ENCODE results near the gene RALGAPA2.

Gene RALGAPA2

DNA sequence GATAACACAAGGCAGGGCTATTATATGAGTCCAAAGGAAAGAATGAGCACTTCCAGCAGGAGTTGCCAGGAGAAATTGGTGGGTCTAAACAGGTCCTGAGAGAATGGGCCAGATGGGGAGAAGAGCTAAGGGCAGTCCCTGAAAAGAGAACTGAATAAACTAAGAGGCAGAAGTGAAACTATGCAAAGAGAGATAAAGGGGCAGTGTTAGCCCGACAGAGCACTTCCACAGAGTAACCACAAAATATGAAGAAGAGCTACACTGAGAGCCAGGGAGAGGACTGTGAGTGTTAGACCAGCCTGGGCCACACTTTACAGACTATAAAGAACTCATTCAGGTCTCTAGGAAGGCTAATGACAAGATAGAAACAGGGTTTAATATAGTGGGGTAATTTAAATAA is 43.8 kb downstream of the RALGAPA2 start:
- H3K9me3 ChIP-seq (ENCODE audit: control insufficient read depth, insufficient read depth, low read length), result no peaks in the 10 kb centered on the region
- no peaks in the 10 kb centered on the region for H3K36me3 ChIP-seq (ENCODE audit: control insufficient read depth, insufficient read depth, low read length)
- no peak overlapping the region for H3K4me3 ChIP-seq (ENCODE audit: low read depth, low read length)
- no peak overlapping the region for H3K9ac ChIP-seq (ENCODE audit: low read depth, low read length)
- H3K27me3 ChIP-seq (ENCODE audit: control insufficient read depth, insufficient read depth, low read length), result no peaks in the 10 kb centered on the region
- H3K4me1 ChIP-seq (ENCODE audit: control insufficient read depth, insufficient read depth, low read length), result peaks cover 6% of the 10 kb centered on the region

DNA sequence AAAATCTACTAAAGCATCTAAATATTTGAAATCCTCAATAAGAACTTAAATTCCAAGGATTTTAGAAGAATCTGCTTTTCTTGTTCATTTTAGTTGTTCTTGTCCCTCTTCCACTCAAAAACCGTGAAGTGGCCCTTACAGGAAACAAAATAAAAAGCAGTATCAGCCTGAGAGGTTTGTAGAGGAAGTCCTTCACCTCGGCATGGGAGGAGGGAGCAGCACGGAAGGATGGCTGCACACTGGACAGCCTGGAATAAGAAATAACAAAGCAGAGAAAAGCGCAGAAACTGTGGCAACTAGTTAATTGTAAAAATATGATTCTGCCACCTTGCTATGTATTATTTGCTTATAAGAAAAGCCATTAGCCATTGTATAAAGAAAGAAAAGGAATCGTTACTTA is 46.1 kb downstream of the RALGAPA2 start:
- Histone ChIP-seq H3K36me3 (ENCODE audit: control insufficient read depth, insufficient read depth, low read length) (no peaks in the 10 kb centered on the region), H3K4me3 (ENCODE audit: low read depth, low read length) (no peak overlapping the region), H3K9ac (ENCODE audit: low read depth, low read length) (no peak overlapping the region), H3K27me3 (ENCODE audit: control insufficient read depth, insufficient read depth, low read length) (no peaks in the 10 kb centered on the region), H3K4me1 (ENCODE audit: control insufficient read depth, insufficient read depth, low read length) (peaks cover 6% of the 10 kb centered on the region), H3K9me3 (ENCODE audit: control insufficient read depth, insufficient read depth, low read length) (no peaks in the 10 kb centered on the region)

DNA sequence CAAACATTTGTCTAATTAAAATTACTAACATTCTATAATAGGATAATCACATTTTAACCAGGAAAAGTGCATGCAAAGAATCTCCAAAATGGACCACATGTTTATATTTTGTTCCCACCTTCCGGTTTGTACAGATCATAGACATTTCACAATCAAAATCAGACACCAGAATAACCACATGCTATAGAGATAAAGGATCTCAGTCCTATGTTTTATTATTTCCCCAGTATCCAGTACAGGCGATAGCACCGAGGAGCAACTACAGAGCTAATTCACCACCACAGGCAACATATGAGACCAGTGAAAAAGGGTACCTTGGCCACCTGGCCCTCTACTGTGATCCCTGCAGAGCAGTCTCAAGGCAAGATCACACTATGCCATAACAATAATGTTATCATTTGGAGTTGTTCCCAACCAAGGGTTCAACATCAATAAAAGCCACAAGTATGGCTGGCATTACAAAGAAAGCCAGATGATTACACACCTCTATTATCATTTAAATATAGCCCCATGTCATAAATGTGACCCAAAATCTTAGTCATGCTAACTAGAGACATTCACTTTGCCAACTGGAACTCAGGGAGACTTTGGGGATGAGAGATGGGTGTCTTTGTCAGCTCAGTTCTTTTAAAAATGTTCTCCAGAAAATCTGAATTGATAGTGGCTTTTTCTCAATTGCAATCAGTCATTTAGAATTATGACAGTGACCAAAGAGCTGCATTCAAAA is 46.7 kb downstream of the RALGAPA2 start:
- Histone ChIP-seq H3K4me3 (ENCODE audit: low read depth, low read length) (no peak overlapping the region), H3K4me1 (ENCODE audit: control insufficient read depth, insufficient read depth, low read length) (peaks cover 6% of the 10 kb centered on the region), H3K27me3 (ENCODE audit: control insufficient read depth, insufficient read depth, low read length) (no peaks in the 10 kb centered on the region), H3K36me3 (ENCODE audit: control insufficient read depth, insufficient read depth, low read length) (no peaks in the 10 kb centered on the region), H3K9me3 (ENCODE audit: control insufficient read depth, insufficient read depth, low read length) (no peaks in the 10 kb centered on the region), H3K9ac (ENCODE audit: low read depth, low read length) (no peak overlapping the region)

DNA sequence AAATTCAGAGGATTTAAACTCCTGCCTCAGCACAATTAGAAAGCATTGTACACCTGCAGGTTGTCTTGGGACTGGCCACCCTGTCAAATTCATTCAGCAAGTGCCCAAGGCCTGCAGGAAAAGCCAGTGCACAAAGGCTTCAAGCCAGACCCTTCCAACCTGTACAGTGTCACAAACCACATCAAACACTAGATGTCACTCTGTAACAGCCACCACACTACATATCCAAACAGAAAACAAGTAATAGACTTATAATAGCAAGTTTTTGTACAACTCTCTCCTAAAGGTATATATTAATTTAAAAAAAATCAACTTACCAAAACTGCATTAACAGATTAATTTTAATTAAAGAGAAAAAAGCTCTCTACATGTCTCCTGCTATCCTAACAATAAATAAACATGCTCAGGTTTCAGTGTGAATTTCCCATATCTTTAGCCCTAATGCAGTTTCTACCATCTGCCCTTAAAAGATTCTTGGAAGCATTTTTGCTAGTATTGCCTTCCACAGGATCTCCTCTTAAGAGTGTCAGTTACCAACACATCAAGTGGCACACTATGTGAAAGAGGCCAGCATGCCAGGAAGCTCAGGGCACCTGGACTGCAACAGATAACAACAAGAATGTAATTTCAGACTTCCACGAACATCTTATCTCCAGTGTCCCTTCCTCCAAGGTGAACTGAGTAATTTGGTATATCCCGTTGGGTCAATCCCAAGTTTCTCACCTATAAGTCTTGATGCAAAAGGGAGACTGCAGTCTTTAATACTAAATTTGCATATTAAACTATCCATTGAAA is 47.5 kb downstream of the RALGAPA2 start:
- H3K36me3 ChIP-seq (ENCODE audit: control insufficient read depth, insufficient read depth, low read length), result no peaks in the 10 kb centered on the region
- no peak overlapping the region for H3K4me3 ChIP-seq (ENCODE audit: low read depth, low read length)
- H3K9ac ChIP-seq (ENCODE audit: low read depth, low read length), result no peak overlapping the region
- H3K27me3 ChIP-seq (ENCODE audit: control insufficient read depth, insufficient read depth, low read length), result no peaks in the 10 kb centered on the region
- H3K9me3 ChIP-seq (ENCODE audit: control insufficient read depth, insufficient read depth, low read length), result no peaks in the 10 kb centered on the region
- H3K4me1 ChIP-seq (ENCODE audit: control insufficient read depth, insufficient read depth, low read length), result peaks cover 6% of the 10 kb centered on the region

DNA sequence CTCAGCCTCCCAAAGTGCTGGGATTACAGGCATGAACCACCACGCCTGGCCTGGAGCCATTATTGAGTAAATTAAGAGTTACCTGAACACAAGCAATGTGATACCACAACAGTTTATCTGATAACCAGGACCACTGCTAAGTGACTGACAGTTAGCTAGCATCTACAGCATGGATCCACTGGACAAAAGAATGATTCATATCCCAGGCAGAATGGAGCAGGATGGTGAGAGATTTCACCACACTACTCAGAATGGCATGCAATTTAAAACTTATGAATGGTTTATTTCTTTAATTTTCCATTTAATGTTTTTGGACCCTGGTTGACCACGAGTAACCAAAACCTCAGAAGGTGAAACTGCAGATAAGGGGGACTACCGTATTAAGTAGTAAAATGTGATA is 48.6 kb downstream of the RALGAPA2 start:
- Histone ChIP-seq H3K4me3 (ENCODE audit: low read depth, low read length) (no peak overlapping the region), H3K9ac (ENCODE audit: low read depth, low read length) (no peak overlapping the region), H3K27me3 (ENCODE audit: control insufficient read depth, insufficient read depth, low read length) (no peaks in the 10 kb centered on the region), H3K36me3 (ENCODE audit: control insufficient read depth, insufficient read depth, low read length) (no peaks in the 10 kb centered on the region), H3K9me3 (ENCODE audit: control insufficient read depth, insufficient read depth, low read length) (no peaks in the 10 kb centered on the region), H3K4me1 (ENCODE audit: control insufficient read depth, insufficient read depth, low read length) (peaks cover 6% of the 10 kb centered on the region)

DNA sequence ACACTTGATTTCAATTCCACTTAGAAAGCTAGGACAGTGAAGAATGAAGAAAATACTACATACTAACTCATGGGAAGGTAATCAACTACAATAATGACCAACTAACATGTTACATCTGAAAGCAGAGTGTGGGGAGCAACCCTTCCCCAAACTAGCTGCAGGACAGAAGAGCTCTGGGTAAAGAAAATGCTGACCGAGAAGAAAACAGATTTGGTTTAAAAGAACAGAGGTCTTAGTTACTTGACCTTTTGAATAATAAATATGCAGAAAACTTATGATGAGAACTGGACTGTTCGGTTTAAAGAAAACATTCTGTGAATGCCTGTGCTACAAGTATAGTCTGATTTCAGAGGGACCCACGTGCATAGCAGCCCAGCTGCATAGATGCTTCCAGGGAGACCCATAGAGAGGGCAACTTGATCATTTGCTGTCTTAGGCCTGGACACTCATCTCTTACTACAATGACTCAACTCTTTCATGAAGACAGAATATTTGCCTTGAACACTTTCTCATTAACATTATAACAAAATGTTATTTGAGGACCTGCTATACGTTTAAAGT is 53.5 kb downstream of the RALGAPA2 start:
- Histone ChIP-seq H3K4me1 (ENCODE audit: control insufficient read depth, insufficient read depth, low read length) (no peaks in the 10 kb centered on the region), H3K36me3 (ENCODE audit: control insufficient read depth, insufficient read depth, low read length) (no peaks in the 10 kb centered on the region), H3K27me3 (ENCODE audit: control insufficient read depth, insufficient read depth, low read length) (no peaks in the 10 kb centered on the region), H3K9ac (ENCODE audit: low read depth, low read length) (no peak overlapping the region), H3K9me3 (ENCODE audit: control insufficient read depth, insufficient read depth, low read length) (no peaks in the 10 kb centered on the region), H3K4me3 (ENCODE audit: low read depth, low read length) (no peak overlapping the region)

DNA sequence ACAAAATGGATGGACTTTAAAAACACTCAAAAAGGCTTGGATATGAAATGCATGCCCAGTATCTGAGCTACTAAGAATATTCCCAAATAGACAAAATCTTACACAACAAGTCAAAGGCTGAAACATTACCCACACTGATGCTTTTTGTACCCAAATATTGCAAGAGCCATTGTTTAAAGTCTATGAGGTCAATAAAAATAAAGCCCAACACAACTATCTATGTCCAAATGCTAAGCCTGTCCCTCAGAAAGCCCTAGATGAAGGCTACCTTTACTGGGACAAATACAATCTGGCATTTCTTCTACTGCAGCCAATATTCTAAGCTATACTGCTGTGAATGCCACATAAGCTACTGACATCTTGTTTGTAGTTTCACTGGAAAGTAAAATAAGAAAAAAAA is 54.3 kb downstream of the RALGAPA2 start:
- H3K27me3 ChIP-seq (ENCODE audit: control insufficient read depth, insufficient read depth, low read length), result no peaks in the 10 kb centered on the region
- H3K4me3 ChIP-seq (ENCODE audit: low read depth, low read length), result no peak overlapping the region
- H3K36me3 ChIP-seq (ENCODE audit: control insufficient read depth, insufficient read depth, low read length), result no peaks in the 10 kb centered on the region
- H3K9ac ChIP-seq (ENCODE audit: low read depth, low read length), result no peak overlapping the region
- H3K9me3 ChIP-seq (ENCODE audit: control insufficient read depth, insufficient read depth, low read length), result no peaks in the 10 kb centered on the region
- H3K4me1 ChIP-seq (ENCODE audit: control insufficient read depth, insufficient read depth, low read length), result no peaks in the 10 kb centered on the region

DNA sequence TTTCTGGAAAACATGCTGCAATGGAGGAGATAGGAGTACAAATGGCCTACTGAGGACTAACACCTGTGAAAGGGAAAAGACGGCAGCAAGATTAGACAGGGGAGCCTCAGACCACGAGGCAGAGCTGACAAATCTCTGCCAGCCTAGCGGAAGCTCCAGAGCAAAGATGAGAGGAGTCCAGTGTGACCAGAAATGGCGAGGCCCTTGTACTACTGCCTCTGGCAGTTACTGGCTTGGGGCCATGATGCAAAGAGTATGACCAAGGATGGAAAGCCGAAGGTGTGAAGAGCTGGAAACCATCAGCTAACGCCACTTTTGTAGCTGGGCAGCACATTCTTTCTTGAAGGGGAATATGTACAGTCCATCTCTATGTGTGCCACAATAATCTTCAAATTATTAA is 55.4 kb downstream of the RALGAPA2 start:
- Histone ChIP-seq H3K9ac (ENCODE audit: low read depth, low read length) (no peak overlapping the region), H3K27me3 (ENCODE audit: control insufficient read depth, insufficient read depth, low read length) (no peaks in the 10 kb centered on the region), H3K4me1 (ENCODE audit: control insufficient read depth, insufficient read depth, low read length) (no peaks in the 10 kb centered on the region), H3K9me3 (ENCODE audit: control insufficient read depth, insufficient read depth, low read length) (no peaks in the 10 kb centered on the region), H3K36me3 (ENCODE audit: control insufficient read depth, insufficient read depth, low read length) (no peaks in the 10 kb centered on the region), H3K4me3 (ENCODE audit: low read depth, low read length) (no peak overlapping the region)

DNA sequence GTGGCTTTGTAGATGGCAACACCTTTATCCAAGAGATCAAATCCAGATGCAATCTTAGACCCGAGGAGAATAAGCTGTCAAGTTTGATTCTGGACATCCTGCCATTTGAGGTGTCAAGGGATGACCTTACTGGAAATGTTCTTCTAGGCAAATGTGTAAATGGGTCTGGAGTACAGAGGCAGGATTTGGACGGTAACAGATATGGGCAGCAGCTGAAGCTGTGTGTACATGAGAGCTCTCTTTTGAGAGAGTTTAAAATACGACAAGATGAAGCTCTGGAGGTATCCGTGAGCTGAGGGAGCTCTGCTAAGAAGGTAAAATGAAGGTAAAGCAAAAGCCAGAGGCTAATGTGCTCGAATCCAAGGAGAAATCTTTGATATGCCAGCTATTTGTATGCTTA is 56.6 kb downstream of the RALGAPA2 start:
- no peak overlapping the region for H3K9ac ChIP-seq (ENCODE audit: low read depth, low read length)

DNA sequence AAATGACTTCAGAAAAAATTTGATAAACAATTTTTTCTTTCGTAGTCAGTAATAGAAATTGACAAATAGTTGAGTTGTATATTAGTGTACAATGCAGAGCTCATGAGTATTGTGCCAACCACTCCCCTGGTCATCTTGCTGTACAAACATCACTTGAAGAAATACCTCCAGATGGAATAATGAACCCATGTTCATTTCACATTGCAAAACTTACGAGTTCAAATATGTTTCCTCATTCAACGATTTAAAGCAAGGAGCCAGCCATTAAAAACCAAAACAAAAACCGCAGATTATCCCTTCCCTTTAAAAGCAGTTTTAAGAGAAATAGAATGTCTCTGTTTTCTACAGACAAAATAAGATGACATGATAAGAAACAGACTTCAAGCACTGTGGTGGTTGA is 62.5 kb downstream of the RALGAPA2 start:
- H3K36me3 ChIP-seq (ENCODE audit: control insufficient read depth, insufficient read depth, low read length), result no peaks in the 10 kb centered on the region
- no peaks in the 10 kb centered on the region for H3K27me3 ChIP-seq (ENCODE audit: control insufficient read depth, insufficient read depth, low read length)
- no peak overlapping the region for H3K9ac ChIP-seq (ENCODE audit: low read depth, low read length)
- H3K4me3 ChIP-seq (ENCODE audit: low read depth, low read length), result no peak overlapping the region
- no peaks in the 10 kb centered on the region for H3K4me1 ChIP-seq (ENCODE audit: control insufficient read depth, insufficient read depth, low read length)
- no peaks in the 10 kb centered on the region for H3K9me3 ChIP-seq (ENCODE audit: control insufficient read depth, insufficient read depth, low read length)

More for the DNA sequence above, 56.6 kb downstream of the RALGAPA2 start:
- H3K27me3 ChIP-seq (ENCODE audit: control insufficient read depth, insufficient read depth, low read length), result no peaks in the 10 kb centered on the region
- H3K4me3 ChIP-seq (ENCODE audit: low read depth, low read length), result no peak overlapping the region
- H3K36me3 ChIP-seq (ENCODE audit: control insufficient read depth, insufficient read depth, low read length), result no peaks in the 10 kb centered on the region
- no peaks in the 10 kb centered on the region for H3K4me1 ChIP-seq (ENCODE audit: control insufficient read depth, insufficient read depth, low read length)
- H3K9me3 ChIP-seq (ENCODE audit: control insufficient read depth, insufficient read depth, low read length), result no peaks in the 10 kb centered on the region

DNA sequence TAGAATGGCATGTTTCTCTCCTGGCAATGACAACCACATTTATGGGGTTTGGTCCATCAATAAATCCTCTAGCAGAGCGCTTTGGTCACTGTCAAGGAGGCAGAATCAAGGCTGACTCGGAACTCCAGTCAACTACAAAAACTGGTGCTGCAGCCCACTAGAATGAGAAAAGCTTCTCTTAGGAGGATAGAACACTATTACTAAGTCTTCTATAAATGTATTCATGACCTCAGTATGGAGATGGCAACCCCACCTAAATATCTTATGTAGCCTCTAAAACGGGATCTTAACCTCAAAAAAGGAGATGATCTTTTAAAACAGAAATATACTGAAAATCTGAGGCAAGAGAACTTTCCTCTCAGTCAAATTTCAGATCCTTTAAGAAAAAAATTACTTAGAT is 68.5 kb downstream of the RALGAPA2 start:
- H3K4me1 ChIP-seq (ENCODE audit: control insufficient read depth, insufficient read depth, low read length), result no peaks in the 10 kb centered on the region

DNA sequence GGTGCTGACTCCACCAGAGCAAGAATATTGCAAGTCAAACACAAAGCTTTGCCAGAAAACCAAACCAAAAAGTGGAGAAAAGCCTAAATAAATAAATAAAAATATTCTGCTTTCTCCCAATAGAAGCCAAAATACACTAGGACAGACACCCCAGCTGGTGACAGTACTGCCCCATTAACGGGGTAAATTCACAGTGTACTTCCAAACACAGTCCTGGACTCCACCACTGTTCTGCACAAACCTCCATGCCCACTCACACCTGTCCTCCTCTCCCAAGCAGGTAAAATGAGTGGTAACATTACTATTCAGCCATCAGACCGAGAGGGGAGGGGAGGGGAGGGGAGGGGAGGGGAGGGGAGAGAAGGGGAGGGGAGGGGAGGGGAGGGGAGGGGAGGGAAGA is 70.7 kb downstream of the RALGAPA2 start:
- H3K27me3 ChIP-seq (ENCODE audit: control insufficient read depth, insufficient read depth, low read length), result no peaks in the 10 kb centered on the region
- no peaks in the 10 kb centered on the region for H3K4me1 ChIP-seq (ENCODE audit: control insufficient read depth, insufficient read depth, low read length)
- H3K9me3 ChIP-seq (ENCODE audit: control insufficient read depth, insufficient read depth, low read length), result no peaks in the 10 kb centered on the region
- H3K9ac ChIP-seq (ENCODE audit: low read depth, low read length), result no peak overlapping the region
- no peaks in the 10 kb centered on the region for H3K36me3 ChIP-seq (ENCODE audit: control insufficient read depth, insufficient read depth, low read length)
- no peak overlapping the region for H3K4me3 ChIP-seq (ENCODE audit: low read depth, low read length)

More for the DNA sequence above, 68.5 kb downstream of the RALGAPA2 start:
- Histone ChIP-seq H3K27me3 (ENCODE audit: control insufficient read depth, insufficient read depth, low read length) (no peaks in the 10 kb centered on the region), H3K9me3 (ENCODE audit: control insufficient read depth, insufficient read depth, low read length) (no peaks in the 10 kb centered on the region), H3K4me3 (ENCODE audit: low read depth, low read length) (no peak overlapping the region), H3K36me3 (ENCODE audit: control insufficient read depth, insufficient read depth, low read length) (no peaks in the 10 kb centered on the region), H3K9ac (ENCODE audit: low read depth, low read length) (no peak overlapping the region)
